HG03378 (cell line): ENCODE results near the gene ITPR2.

Experiments
- ATAC-seq: cut with Tn5 transposase; IDR thresholded peaks from one replicate; pipeline ENCODE4 v1.9.1; 2021; ENCODE audit warnings: mild to moderate bottlenecking, moderate library complexity; ENCODE audit not compliant: unreplicated experiment

The ITPR2 gene

GRCh38 chr12:26825459-26826016, 7.5 kb downstream of the ITPR2 start:
- no peak for ATAC-seq

- no peak for ATAC-seq
These were observed 9.6 kb downstream of the ITPR2 start for GRCh38 chr12:26823390-26823789.

- no peak for ATAC-seq
These were observed 11.0 kb downstream of the ITPR2 start for GRCh38 chr12:26822026-26822425.

GRCh38 chr12:26821212-26821701, 11.7 kb downstream of the ITPR2 start:
- ATAC-seq: no peak

- no peak for ATAC-seq
These were observed 14.4 kb downstream of the ITPR2 start for GRCh38 chr12:26818636-26819035.

- no peak for ATAC-seq
These were observed 14.8 kb downstream of the ITPR2 start for GRCh38 chr12:26818201-26818600.

- ATAC-seq: no peak
These were observed 15.8 kb downstream of the ITPR2 start for GRCh38 chr12:26817183-26817591.

GRCh38 chr12:26813812-26814211, 19.2 kb downstream of the ITPR2 start:
- ATAC-seq: no peak

- ATAC-seq: no peak
These were observed 22.7 kb downstream of the ITPR2 start for GRCh38 chr12:26810330-26810729.

GRCh38 chr12:26809611-26810285, 23.2 kb downstream of the ITPR2 start:
- no peak for ATAC-seq

- no peak for ATAC-seq
These were observed 24.1 kb downstream of the ITPR2 start for GRCh38 chr12:26808766-26809476.

- ATAC-seq: no peak
These were observed 25.7 kb downstream of the ITPR2 start for GRCh38 chr12:26807292-26807691.

- no peak for ATAC-seq
These were observed 26.4 kb downstream of the ITPR2 start for GRCh38 chr12:26806556-26806955.

- no peak for ATAC-seq
These were observed 27.5 kb downstream of the ITPR2 start for GRCh38 chr12:26805401-26805971.

- ATAC-seq: no peak
These were observed 29.4 kb downstream of the ITPR2 start for GRCh38 chr12:26803552-26803951.

GRCh38 chr12:26801486-26801885, 31.5 kb downstream of the ITPR2 start:
- no peak for ATAC-seq

GRCh38 chr12:26800858-26801257, 32.1 kb downstream of the ITPR2 start:
- no peak for ATAC-seq

- ATAC-seq: no peak
These were observed 32.6 kb downstream of the ITPR2 start for GRCh38 chr12:26800347-26800746.

- no peak for ATAC-seq
These were observed 33.3 kb downstream of the ITPR2 start for GRCh38 chr12:26799741-26800140.

- no peak for ATAC-seq
These were observed 34.4 kb downstream of the ITPR2 start for GRCh38 chr12:26798640-26799039.

GRCh38 chr12:26798023-26798422, 35.0 kb downstream of the ITPR2 start:
- ATAC-seq: no peak

GRCh38 chr12:26795910-26796309, 37.1 kb downstream of the ITPR2 start:
- ATAC-seq: no peak
